ENCODE measurements around the gene MCTS1.
"Not testable (repeated sequence)": the region's sequence is repeated elsewhere in the genome, so short reads cannot be mapped to it uniquely, and the experiment has no call there.

Gene MCTS1

GRCh38 chrX:120629667-120630537 is 26.0 kb downstream of the MCTS1 start, which contains the start of gene C1GALT1C1:
C1GALT1C1 (minus strand) TSS chrX:120630054; CDS start chrX:120627166, 2,888 bp downstream.
- no peak for FAIRE-seq

- no peak for FAIRE-seq
Measured at GRCh38 chrX:120638619-120639018, 34.7 kb downstream of the MCTS1 start.

GRCh38 chrX:120642871-120643270 is 39.0 kb downstream of the MCTS1 start:
- no peak for FAIRE-seq

- no peak for FAIRE-seq
Measured at GRCh38 chrX:120647127-120647526, 43.2 kb downstream of the MCTS1 start.

GRCh38 chrX:120652256-120652655 is 48.4 kb downstream of the MCTS1 start:
- FAIRE-seq: not testable (repeated sequence)

- FAIRE-seq: no peak
Measured at GRCh38 chrX:120653000-120653399, 49.1 kb downstream of the MCTS1 start.

- no peak for FAIRE-seq
Measured at GRCh38 chrX:120660637-120661036, 56.7 kb downstream of the MCTS1 start.
